SH-SY5Y (cell line): ENCODE data around the gene COG8.

Source experiments
- GATA2 ChIP-seq: IDR thresholded peaks from 2 replicates; pipeline ENCODE4 v1.6.1; 2011; ENCODE audit warnings: mild to moderate bottlenecking, low read depth, low read length
- GATA3 ChIP-seq: IDR thresholded peaks from 2 replicates; pipeline ENCODE4 v1.6.1; 2011; ENCODE audit warnings: low read depth, mild to moderate bottlenecking, low read length, moderate library complexity

- TF ChIP-seq GATA3 = no peak
- TF ChIP-seq GATA2 = no peak
Measured at GRCh38 chr16:69309316-69309715, 30.0 kb downstream of the COG8 start.
